HG02943 (cell line): ENCODE data around the gene GRID1.
"Not testable (repeated sequence)": the region's sequence is repeated elsewhere in the genome, so short reads cannot be mapped to it uniquely, and the experiment has no call there.

Experiments used
- ATAC-seq: cut with Tn5 transposase; IDR thresholded peaks from one replicate; pipeline ENCODE4 v1.9.1; 2021; ENCODE audit warnings: mild to moderate bottlenecking, low read depth, moderate library complexity; ENCODE audit not compliant: unreplicated experiment

Gene GRID1

GRCh38 chr10:86128360-86128759 is 238.2 kb downstream of the GRID1 start:
- no peak for ATAC-seq

GRCh38 chr10:86127274-86127819 is 239.2 kb downstream of the GRID1 start:
- no peak for ATAC-seq

GRCh38 chr10:86124734-86125133 is 241.9 kb downstream of the GRID1 start:
- ATAC-seq, result no peak

- ATAC-seq, result no peak
Measured at GRCh38 chr10:86123715-86124114, 242.9 kb downstream of the GRID1 start.

DNA sequence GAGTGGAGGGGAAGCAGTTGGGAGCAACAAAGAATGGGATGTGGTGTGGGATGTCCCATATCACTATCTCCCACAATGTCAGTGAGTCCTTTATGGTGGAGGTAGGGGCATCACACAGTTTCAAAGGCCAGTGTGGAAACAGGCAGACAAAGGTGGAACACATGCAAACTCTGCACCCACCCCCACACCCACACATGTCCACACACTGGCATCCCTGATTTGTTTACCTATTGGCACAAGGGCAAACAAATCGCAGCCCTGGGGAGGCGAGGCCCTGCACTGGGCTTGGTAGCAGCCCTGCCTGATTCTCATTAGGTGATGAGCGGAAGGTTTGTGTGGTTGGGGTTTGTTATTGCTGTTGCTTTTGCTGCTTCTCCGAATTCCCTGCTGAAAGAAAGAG is 243.3 kb downstream of the GRID1 start:
- ATAC-seq, result no peak

GRCh38 chr10:86122646-86123045 is 243.9 kb downstream of the GRID1 start:
- no peak for ATAC-seq

- ATAC-seq, result no peak
Measured at GRCh38 chr10:86121200-86121599, 245.4 kb downstream of the GRID1 start.

GRCh38 chr10:86117051-86117450 is 249.5 kb downstream of the GRID1 start:
- ATAC-seq, result no peak

DNA sequence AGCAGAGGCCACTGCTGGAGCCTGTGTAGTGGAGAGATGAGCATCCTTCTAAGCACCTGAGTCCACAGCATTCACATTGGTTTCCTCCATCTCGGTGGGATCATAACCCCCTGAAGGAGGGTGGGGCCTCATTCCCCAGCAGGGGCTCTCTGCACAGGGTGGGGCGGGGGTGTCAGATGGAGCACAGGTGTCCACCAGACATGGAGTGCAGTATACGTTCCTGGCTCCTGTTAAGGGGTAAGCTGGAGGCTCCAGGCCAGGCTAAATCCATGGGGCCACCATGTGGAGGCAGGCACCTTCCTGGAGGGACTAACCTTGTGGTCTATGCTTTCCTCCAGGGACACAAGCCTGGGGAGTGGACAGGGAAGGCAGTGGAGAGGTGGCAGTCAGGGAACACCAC is 252.6 kb downstream of the GRID1 start:
- ATAC-seq, result no peak

DNA sequence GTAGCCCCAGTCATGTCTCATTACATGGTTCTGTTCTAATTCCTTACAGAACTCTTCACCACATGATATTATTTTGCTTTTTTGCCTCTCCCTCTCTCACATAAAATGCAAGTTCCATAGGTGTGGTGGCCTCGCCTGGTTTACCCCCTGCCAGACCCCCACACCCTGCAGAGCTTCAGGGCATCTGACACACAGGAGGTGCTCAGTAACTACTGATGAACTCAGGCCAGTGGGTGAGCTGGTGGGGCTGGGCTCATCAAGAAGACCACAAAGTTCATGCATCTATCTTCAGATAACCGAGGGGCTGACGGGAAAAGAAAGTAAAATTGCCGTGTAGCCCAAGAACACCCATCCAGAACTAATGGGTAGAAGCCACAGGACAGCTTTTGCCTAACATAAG is 253.1 kb downstream of the GRID1 start:
- no peak for ATAC-seq

GRCh38 chr10:86113044-86113443 is 253.6 kb downstream of the GRID1 start:
- ATAC-seq, result no peak

DNA sequence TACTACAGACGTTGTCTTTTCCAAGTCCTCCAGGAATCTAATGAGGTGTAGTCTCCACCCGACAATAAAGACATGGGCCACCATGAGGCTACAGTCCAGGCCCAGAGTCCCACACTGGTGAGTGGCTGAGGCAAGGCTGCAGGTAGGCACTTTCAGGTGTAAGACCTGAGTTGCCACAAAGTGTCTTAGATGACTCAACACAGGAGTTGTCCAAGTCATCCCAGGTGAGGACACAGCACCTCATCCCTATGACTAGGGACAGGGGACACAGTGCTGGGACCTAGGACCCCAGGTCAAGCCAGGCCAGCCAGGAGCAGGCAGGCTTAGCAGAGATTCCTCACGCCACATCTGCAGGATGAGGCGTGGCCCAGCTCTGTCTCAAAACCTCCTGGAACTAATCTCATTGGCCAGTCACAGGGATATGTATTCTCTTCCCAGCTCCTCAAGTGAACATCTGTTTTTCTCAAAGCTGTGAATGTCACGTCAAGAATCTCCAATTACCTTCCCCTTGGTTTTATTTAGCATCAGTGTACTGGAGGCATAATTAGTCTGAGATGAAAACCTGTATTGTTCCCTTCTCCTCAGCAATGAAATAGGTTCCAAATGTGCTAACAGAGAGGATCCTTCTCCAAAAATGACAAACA is 254.6 kb downstream of the GRID1 start:
- no peak for ATAC-seq

DNA sequence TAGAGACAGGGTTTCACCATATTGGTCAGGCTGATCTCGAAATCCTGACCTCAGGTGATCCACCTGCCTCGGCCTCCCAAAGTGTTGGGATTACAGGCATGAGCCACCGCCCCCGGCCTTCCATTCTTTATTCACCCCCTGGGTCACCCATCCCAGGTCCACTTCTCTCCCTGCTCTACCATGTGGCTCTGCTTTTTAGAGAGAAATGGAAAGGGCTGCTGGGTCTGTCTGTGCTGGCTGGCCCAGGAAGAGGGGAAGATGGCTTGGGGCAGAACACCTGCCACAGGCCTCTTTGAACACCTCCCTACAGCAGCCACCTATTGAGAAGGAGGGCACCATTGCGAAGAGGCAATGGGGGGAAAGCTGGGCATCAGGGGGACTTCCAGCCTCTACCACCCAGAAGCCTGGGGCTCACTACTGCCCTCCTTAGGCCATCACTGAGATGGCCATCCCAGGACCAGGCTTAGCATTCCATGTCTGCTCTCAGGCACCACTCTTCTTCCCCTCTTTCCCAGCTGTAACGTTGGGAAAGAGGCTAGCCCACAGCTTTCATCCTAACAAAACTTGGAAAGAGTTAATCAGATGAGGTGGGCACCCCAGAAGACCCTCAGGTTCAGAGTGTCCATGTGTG is 256.3 kb downstream of the GRID1 start:
- no peak for ATAC-seq

DNA sequence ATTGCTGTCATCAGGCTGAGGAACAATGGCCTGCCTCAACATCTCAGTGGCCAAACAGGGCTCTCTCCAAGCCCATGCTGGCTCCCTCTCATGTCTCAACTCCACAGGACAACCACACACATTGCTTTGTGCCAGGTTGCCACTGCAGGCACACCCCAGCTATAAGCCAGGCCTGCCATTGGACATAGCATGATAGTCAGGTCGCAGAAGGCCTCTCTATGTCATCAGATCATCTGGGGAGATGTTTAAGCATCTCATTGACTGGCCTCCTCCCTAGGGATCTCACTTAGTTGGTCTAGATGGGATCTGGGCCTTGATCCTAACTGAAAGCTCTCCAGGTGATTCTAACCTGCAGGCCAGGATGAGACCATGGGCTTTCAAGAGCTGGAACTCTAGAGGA is 257.2 kb downstream of the GRID1 start:
- no peak for ATAC-seq

DNA sequence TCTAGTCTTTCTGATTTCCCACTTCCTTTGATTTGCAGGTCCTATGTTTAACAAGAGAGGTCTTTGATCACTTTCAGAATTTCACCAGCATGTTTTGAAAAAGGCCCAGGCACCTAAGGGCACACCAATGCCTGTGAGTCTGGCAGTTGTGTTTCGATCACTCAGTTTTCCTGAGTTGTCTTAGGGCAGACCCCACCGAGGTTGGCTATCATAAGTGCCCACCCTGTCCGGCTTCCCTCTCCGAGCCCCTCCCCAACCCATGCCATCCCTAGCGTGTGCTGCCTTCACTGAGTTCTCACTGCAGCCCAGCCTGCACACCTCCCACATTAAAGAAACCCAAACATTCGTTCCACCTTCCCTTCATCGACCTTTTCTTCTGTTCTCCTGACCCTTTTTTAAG is 257.9 kb downstream of the GRID1 start:
- no peak for ATAC-seq

DNA sequence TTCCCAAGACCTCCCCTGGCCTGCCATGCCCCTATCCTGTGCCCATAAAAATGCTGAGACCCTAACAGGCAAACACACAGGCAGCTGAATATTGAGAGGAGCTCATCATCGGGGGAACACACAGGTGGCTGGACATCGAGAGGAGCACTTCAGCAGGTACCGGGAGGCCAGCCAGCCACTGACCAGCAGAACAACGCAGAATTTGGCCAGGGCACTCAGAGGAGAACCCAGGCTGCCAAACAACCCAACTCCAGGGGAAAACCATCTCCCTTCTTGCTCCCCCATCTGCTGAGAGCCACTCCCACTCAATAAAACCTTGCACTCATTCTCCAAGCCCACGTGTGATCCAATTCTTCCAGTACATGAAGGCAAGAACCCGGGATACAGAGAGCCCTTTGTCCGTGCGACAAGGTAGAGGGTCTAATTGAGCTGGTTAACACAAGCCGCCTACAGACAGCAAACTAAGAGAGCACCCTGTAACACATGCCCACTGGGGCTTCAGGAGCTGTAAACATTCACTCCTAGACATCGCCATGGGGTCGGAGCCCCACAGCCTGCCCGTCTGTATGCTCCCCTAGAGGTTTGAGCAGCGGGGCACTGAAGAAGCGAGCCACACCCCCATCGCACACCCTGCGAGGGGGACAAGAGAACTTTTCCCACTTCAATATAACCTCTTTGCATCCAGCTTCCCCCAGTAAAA is 258.8 kb downstream of the GRID1 start:
- not testable (repeated sequence) for ATAC-seq

- ATAC-seq, result no peak
Measured at GRCh38 chr10:86107131-86107530, 259.5 kb downstream of the GRID1 start.

GRCh38 chr10:86106616-86107015 is 260.0 kb downstream of the GRID1 start:
- ATAC-seq, result no peak

- no peak for ATAC-seq
Measured at GRCh38 chr10:86105640-86106039, 261.0 kb downstream of the GRID1 start.

GRCh38 chr10:86105181-86105580 is 261.4 kb downstream of the GRID1 start:
- no peak for ATAC-seq

GRCh38 chr10:86104611-86105145 is 261.9 kb downstream of the GRID1 start:
- ATAC-seq, result no peak
